IPS-20b (cell line): Measurements from ENCODE around the gene TNFSF13.

Experiments
- H3K27ac ChIP-seq: one replicate; pipeline ENCODE4 v1.5.1; 2013; ENCODE audit warnings: low read length
- H3K27me3 ChIP-seq: 2 replicates; pipeline ENCODE4 v1.6.1; 2013; ENCODE audit warnings: mild to moderate bottlenecking, low read length, inconsistent platforms; ENCODE audit not compliant: insufficient read depth
- H3K36me3 ChIP-seq: 2 replicates; pipeline ENCODE4 v1.6.1; 2013; ENCODE audit warnings: low read depth, mild to moderate bottlenecking, inconsistent platforms, low read length, moderate library complexity; ENCODE audit not compliant: insufficient read depth
- H3K4me1 ChIP-seq: 2 replicates; pipeline ENCODE4 v1.6.1; 2013; ENCODE audit warnings: mild to moderate bottlenecking, control low read depth, inconsistent platforms, low read length, moderate library complexity; ENCODE audit not compliant: insufficient read depth
- H3K4me3 ChIP-seq: 2 replicates; pipeline ENCODE4 v1.5.1; 2013; ENCODE audit warnings: mild to moderate bottlenecking, low read length, inconsistent platforms
- H3K9ac ChIP-seq: 2 replicates; pipeline ENCODE4 v1.6.1; 2013; ENCODE audit warnings: low read depth, mild to moderate bottlenecking, inconsistent platforms, low read length, moderate library complexity
- H3K9me3 ChIP-seq: 2 replicates; pipeline ENCODE4 v1.6.1; 2013; ENCODE audit warnings: mild to moderate bottlenecking, low read depth, low read length, inconsistent platforms; ENCODE audit not compliant: insufficient read depth

TNFSF13 gene

GRCh38 chr17:7577327-7578199 is 19.0 kb downstream of the TNFSF13 start:
- H3K9ac ChIP-seq, result no peak overlapping the region
- H3K27ac ChIP-seq, result no peak overlapping the region
- H3K9me3 ChIP-seq, result no peaks in the 10 kb centered on the region
- no peak overlapping the region for H3K4me3 ChIP-seq
- H3K27me3 ChIP-seq, result no peaks in the 10 kb centered on the region
- H3K4me1 ChIP-seq, result peaks cover 17% of the 10 kb centered on the region
- H3K36me3 ChIP-seq, result peaks cover 70% of the 10 kb centered on the region

GRCh38 chr17:7579001-7579833 is 20.7 kb downstream of the TNFSF13 start, which contains the start of gene CD68:
Gene CD68, plus strand, starts transcription at chr17:7579638. Its CDS starts 40 bp downstream, at chr17:7579678.
- no peak within 1 kb of the TSS for H3K27ac ChIP-seq
- peaks cover 57% of the 10 kb centered on the region for H3K36me3 ChIP-seq
- H3K4me1 ChIP-seq, result peaks cover 24% of the 10 kb centered on the region
- H3K9me3 ChIP-seq, result no peaks in the 10 kb centered on the region
- no peaks in the 10 kb centered on the region for H3K27me3 ChIP-seq
- H3K4me3 ChIP-seq, result no peak within 1 kb of the TSS
- H3K9ac ChIP-seq, result no peak within 1 kb of the TSS

GRCh38 chr17:7579834-7580603 is 21.5 kb downstream of the TNFSF13 start:
- Histone ChIP-seq H3K27ac (no peak overlapping the region), H3K9me3 (no peaks in the 10 kb centered on the region), H3K4me3 (no peak overlapping the region), H3K9ac (no peak overlapping the region), H3K27me3 (no peaks in the 10 kb centered on the region), H3K36me3 (peaks cover 49% of the 10 kb centered on the region), H3K4me1 (peaks cover 19% of the 10 kb centered on the region)

GRCh38 chr17:7580604-7581575 is 22.3 kb downstream of the TNFSF13 start:
- Histone ChIP-seq H3K4me3 (no peak overlapping the region), H3K9me3 (no peaks in the 10 kb centered on the region), H3K36me3 (peaks cover 45% of the 10 kb centered on the region), H3K27ac (no peak overlapping the region), H3K4me1 (peaks cover 14% of the 10 kb centered on the region; the same call in 1 of the 2 replicates), H3K27me3 (no peaks in the 10 kb centered on the region), H3K9ac (no peak overlapping the region)

GRCh38 chr17:7582396-7583252 is 24.1 kb downstream of the TNFSF13 start:
- peaks cover 14% of the 10 kb centered on the region; the same call in 1 of the 2 replicates for H3K4me1 ChIP-seq
- peak overlapping the region; percentile 97 for H3K9ac ChIP-seq
- no peaks in the 10 kb centered on the region for H3K27me3 ChIP-seq
- H3K4me3 ChIP-seq, result peak overlapping the region; percentile 93; the same call in 1 of the 2 replicates
- no peaks in the 10 kb centered on the region for H3K9me3 ChIP-seq
- H3K36me3 ChIP-seq, result peaks cover 42% of the 10 kb centered on the region
- peak overlapping the region; percentile 98 for H3K27ac ChIP-seq

GRCh38 chr17:7583253-7584109 is 24.9 kb downstream of the TNFSF13 start, which contains the start of gene MPDU1:
Gene MPDU1, plus strand, starts transcription at chr17:7583852. Its CDS starts 11 bp downstream, at chr17:7583863.
- H3K9me3 ChIP-seq, result no peaks in the 10 kb centered on the region
- H3K4me1 ChIP-seq, result peaks cover 14% of the 10 kb centered on the region; the same call in 1 of the 2 replicates
- peak within 1 kb of the TSS; percentile 98 for H3K27ac ChIP-seq
- peak within 1 kb of the TSS; percentile 97 for H3K9ac ChIP-seq
- H3K36me3 ChIP-seq, result peaks cover 42% of the 10 kb centered on the region
- no peaks in the 10 kb centered on the region for H3K27me3 ChIP-seq
- peak within 1 kb of the TSS; percentile 93 for H3K4me3 ChIP-seq

- Histone ChIP-seq H3K27me3 (no peaks in the 10 kb centered on the region), H3K4me1 (peaks cover 27% of the 10 kb centered on the region), H3K27ac (no peak overlapping the region), H3K36me3 (peaks cover 42% of the 10 kb centered on the region), H3K9ac (no peak overlapping the region), H3K4me3 (no peak overlapping the region), H3K9me3 (no peaks in the 10 kb centered on the region)
Measured at GRCh38 chr17:7586673-7587419, 28.3 kb downstream of the TNFSF13 start.

GRCh38 chr17:7587420-7588151 is 29.0 kb downstream of the TNFSF13 start:
- H3K27ac ChIP-seq, result no peak overlapping the region
- H3K36me3 ChIP-seq, result peaks cover 47% of the 10 kb centered on the region

More at GRCh38 chr17:7587420-7588151, 29.0 kb downstream of the TNFSF13 start:
- H3K9me3 ChIP-seq, result no peaks in the 10 kb centered on the region
- no peaks in the 10 kb centered on the region for H3K27me3 ChIP-seq
- no peak overlapping the region for H3K9ac ChIP-seq
- no peak overlapping the region for H3K4me3 ChIP-seq
- peaks cover 23% of the 10 kb centered on the region for H3K4me1 ChIP-seq
